ENCODE results near the gene AP3S2.
A peak's percentile ranks its signal among the peaks of the same experiment; 100 is the strongest.

AP3S2 gene

DNA sequence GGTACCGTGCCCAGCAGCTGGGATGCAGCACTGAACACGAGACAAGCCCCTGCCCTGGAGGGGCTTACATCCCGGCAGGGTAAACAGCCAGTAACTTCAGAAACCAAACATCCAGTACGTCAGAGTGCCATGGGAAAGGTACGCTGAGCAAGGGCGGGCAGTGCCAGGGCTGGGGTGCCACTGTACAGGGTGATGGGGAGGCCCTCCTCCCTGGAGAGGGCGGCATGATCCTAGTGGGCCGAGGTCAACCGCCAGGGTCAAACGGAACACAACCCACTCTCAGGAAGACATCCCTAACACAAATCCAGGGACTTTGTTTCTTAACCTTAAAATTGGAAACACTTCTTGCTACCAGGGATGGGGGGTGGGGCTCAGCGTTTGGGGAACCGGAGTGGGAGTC, 63.2 kb downstream of the AP3S2 start:
- no peak for DNase-seq

GRCh38 chr15:89829616-89830440, 64.0 kb downstream of the AP3S2 start:
- DNase-seq, result no peak

GRCh38 chr15:89829161-89829560, 64.6 kb downstream of the AP3S2 start:
- no peak for DNase-seq

DNA sequence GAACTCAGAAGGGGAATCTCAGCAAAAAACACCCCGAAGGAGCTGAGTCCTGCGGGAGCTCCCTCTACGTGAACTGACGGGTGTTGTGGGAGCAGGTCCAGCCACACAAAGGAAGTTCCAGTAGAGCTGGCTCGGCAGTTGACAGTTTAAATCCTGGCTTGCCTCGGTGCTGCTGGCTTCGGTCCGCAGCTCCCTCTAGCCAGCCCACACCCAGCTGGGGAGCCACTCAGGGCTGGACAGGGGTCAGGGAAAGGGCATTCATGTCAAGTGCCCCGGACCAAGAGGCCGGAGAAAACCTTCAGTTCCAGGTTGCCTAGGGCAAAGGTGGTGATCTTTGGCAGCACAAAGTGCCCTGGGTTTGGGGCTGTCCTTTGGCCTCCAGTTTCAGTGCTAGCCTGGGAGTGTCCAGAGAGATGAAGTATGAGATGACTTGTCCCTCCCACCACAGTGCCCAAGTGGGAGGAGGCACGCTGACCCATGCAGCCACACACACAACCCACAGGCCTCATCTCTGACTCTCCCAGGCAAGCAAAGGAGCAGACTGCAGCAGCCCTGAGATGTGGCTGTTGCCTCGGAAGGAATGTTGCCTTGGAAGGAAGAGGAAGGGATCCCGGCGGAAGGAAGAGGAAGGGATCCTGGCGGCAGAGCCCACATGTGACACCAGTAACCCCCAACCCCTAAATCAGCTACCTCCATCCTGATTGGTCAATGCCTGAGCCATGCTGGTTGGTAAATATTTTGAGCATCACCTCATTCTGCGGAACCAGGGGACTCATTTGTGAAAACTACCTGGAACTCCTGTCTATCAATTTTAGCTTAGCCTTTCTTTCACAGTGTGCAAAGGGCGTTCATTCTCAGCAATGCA, 65.3 kb downstream of the AP3S2 start:
- no peak for DNase-seq

GRCh38 chr15:89827829-89828228, 66.0 kb downstream of the AP3S2 start:
- no peak for DNase-seq

- DNase-seq, result no peak
Measured at GRCh38 chr15:89826671-89827655, 66.8 kb downstream of the AP3S2 start.

DNA sequence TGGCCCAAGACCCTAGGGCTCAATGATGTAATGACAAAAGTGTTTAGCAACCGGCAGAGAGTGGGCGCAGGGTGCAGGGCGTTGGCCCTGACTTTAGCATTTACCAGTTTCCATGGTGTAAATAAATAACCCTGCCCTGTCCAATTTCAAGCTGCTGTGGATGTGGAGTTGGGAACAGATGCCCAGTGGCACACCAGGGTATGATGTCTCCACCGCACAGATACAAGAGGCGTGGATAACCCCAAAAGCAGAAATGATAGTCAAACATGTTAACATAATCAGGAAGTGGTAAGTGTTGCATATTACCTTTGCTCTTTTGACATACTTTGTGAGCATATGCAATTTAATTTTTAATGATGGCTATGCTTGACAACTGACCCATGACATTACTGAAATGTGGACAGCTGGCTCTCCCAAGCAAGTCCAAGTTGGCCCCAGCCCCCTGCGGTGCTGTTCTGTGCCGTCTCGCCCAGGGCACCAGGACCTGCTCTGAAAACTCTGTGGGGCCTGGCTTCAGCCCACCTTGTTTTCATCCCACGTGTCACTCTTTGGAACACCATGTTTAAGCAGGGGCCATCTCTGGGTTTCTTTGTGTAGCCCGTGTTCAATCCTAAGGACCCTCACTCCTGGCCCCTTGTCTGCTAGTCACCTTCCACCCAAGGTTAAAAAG, 68.4 kb downstream of the AP3S2 start:
- peak; percentile 49 for DNase-seq

DNA sequence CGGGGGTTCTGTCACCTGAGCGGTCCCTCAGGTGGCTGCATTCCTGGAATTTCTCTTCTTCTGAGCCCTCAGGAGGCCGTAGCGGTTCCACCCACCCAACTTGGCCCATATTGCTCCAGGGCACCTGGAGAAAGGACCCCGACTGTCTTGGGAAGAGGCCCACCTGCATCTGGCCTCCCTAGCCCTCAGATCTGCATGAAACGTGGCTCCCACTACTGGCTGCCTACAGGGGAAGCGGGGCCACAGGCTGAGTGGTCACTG, 69.3 kb downstream of the AP3S2 start:
- DNase-seq, result no peak

DNA sequence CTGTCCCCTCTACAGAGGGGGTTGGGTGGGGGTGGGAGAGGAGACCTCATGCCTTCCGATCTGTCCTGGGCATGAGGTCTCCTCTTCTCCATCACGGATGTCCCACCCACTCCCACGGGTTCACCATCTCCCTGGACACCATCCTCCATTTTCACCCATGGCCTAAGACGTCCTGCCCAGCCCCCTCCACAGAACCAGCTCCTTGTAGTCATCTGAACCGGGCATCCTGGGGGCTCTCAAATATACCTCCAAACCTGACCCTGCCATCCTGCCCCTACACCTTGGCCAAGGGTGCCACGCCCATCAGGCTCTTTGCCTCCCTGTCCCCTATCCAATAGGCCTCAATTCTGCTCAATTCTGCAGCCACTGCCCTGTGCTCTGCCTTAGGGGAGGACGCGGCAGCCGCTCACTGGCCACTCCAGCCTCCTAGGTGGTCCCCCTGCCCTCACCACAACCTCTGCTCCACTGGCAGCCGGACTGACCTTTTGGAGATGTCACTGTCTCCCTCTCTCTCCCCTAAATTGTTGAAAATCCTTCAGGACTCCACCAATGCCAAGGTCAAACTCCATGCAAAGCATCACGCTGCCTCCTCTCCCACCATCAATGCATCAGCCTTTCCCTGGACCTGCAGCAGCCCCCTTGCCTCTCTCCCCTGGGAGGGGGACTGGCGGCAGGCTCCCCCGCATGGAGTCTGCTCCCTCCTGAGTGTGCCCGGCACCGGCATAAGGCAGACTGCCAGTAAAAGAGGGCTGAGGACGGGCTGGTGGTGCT, 69.8 kb downstream of the AP3S2 start:
- no peak for DNase-seq

DNA sequence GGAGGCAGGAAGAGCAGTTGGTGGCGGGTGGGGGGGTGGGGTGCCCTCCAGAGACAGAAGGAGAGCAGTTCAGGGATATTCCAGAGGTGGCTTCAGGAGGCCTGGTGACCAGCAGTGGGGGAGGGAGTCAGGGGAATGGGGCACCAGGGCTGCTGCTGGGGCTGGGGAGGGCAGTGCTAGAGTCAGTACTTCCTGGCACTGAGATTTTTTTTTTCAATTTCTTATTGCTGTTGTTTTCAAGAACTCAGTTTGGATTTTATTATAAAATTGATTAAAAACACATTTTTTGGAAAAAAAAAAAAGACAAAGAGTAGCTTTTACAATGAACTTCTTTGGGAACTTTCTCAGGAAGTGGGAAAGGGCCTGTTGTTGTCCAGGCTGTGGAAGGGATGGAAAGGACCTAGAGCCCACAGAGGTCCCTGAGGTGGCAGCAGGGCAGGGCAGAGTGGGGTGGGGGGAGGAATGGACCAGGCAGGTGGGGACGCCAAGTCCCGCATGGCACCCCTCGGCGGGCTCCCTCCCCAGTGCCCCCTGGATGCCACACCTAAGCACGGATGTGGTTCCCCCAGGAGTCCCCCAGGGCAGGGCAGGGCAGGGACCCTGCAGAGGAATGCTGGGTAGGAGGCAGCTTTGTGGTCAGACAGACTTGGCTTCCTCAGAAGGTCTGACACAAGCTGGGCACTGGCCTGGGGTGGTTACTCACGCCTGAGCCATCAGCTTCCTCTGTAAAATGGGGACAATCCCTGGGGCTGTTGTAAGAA, 70.7 kb downstream of the AP3S2 start:
- peak; percentile 21 for DNase-seq

DNA sequence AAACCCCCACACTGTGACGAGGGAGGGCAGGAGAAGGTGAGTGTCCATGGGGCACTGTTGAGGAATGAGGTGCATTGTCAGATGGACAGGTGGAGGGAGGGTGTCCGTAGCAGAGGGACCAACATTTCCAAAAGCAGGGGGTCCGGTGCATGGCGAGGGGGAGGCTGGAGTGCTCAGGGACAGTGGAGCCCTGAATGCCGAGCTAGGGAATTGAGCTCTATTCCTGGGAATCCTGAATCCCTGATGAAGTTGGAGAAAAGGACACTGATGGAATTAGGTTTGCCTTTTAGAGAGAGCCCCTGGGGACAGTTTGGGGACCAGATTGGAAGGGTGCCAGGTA, 71.2 kb downstream of the AP3S2 start:
- no peak for DNase-seq

DNA sequence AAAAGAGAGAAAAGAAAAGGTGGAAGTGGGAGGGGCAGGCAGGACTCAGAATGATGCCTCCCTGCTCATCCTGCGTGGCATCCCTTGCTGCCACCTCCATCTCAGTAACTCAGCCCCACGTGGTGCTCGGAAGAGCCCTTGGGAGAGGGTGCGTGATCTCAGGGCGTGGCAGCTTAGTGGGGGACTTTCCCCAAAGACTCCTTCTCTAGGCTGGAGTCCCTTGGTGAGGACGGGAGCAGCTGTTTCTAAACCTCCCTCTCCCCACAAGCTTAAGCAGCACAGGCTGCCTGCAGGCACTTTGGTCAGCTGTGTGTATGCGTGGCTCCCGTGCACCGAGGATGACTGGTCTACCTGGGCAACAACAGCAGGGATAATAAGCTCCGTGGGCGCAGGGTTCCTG, 71.8 kb downstream of the AP3S2 start:
- DNase-seq, result peak; percentile 6

DNA sequence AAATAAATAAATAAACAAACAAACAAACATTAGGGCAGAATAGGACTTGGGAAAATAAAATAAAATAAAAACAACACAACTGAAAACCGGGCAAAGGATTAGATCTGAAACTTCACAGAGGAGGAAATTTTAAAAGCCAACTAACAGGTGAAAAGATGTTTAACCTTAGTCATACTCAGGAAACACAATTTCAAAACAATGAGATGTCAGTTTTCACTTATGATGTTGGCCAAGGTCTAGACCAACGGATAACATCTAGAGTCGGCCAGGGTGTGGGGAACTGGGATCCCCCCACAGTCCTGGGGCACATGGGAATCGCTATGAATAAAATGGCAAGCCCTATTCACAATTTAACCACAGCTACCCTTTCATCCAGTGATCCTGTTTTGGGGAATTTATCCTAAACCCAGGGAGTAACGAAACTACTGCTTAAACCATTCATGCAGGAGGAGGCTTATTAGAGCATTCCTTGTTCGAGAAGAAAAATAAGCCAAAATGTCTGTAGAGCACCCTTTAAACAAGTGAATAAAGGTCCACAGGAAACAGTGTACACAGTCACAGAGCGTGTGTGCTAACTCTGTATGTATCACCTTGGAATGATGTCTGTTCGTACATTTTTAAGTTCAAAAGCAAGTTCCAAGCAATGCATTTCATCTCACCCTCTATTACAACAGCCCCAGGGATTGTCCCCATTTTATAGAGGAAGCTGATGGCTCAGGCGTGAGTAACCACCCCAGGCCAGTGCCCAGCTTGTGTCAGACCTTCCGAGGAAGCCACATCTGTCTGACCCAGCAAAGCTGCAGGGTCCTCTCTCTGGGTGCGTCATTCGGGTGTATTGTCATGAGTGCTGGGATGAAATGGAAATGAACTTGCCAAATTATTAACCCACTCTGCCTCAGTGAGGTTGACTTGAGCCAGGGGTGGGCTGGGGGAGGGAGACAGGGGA, 72.9 kb downstream of the AP3S2 start:
- DNase-seq, result no peak

DNA sequence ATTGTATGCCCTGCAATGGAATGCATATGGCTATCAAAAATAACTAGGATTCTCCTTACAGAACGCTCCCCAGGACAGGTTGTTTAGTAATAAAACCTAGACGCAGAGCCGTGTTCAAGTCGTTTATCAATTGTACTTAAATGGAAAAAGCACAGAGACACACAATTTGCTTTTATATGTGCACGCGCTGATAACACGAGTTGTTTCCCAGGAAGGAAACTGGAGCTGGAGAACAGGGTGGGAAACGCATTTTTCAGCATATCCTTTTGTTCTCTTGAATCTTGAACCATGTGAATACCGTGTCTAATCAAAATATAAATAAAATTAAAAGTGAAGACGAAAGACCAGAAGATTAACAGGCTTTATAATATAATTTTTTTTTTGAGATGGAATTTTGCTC, 75.5 kb downstream of the AP3S2 start:
- DNase-seq, result no peak

- no peak for DNase-seq
Measured at GRCh38 chr15:89817701-89818280, 76.0 kb downstream of the AP3S2 start.

DNA sequence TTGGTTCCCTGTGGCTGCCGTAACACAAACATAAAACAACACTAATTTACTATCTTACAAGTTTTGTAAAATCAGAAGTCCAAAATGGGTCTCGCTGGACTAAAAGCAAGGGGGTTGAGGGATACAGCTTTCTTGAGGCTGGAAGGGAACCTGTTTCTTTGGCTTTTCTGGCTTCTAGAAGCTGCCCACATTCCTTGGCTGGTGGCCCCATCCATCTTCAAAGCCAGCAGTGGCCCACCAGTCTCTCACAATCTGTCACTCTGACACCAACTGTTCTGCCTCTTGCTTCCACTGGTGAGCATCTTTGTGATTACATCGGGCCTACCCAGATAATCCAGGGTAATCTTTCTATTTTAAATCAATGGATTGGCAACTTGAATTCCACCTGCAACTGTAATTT, 78.0 kb downstream of the AP3S2 start:
- no peak for DNase-seq

- no peak for DNase-seq
Measured at GRCh38 chr15:89814112-89814742, 79.6 kb downstream of the AP3S2 start.

GRCh38 chr15:89813381-89814111, 80.2 kb downstream of the AP3S2 start:
- DNase-seq, result no peak
